HG03575 (cell line): Measurements from ENCODE around the gene PLK5.
"Not testable (repeated sequence)": the region's sequence is repeated elsewhere in the genome, so short reads cannot be mapped to it uniquely, and the experiment has no call there.

ENCODE experiments used
- ATAC-seq: cut with Tn5 transposase; IDR thresholded peaks from one replicate; pipeline ENCODE4 v1.9.1; 2021; ENCODE audit not compliant: unreplicated experiment, insufficient number of reproducible peaks, low FRiP score; ENCODE audit errors: extremely low read depth

The PLK5 gene

DNA sequence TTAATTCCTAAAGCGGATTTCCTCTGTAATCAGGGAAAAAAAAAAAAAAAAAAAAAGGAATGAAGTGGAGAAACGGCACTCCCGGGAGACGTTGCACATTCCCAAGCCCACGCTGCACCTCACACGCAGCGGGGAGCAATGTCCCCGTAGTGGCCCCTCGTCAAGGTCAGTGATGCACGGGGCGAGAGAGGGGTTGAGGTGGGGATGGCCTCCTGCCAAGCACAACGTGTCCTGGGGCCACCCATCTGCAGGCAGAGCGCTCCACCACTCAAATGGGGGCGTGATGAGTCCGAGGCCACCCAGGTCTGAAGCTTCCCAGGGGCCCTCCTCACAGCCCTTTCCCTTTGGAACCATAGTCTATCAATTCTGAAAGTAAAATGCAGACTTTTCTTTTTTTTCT is 15.1 kb downstream of the PLK5 start:
- no peak for ATAC-seq

DNA sequence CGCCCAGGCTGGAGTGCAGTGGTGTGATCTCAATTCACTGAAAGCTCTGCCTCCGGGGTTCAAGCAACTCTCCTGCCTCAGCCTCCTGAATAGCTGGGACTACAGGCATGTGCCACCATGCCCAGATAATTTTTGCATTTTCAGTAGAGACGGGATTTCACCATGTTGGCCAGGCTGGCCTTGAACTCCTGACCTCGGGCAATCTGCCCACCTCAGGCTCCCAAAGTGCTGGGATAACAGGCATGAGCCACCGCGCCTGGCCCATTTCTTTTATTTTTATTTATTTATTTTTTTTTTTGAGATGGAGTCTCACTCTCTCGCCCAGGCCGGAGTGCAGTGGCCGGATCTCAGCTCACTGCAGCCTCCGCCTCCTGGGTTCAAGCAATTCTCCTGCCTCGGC is 15.9 kb downstream of the PLK5 start:
- ATAC-seq: not testable (repeated sequence)

DNA sequence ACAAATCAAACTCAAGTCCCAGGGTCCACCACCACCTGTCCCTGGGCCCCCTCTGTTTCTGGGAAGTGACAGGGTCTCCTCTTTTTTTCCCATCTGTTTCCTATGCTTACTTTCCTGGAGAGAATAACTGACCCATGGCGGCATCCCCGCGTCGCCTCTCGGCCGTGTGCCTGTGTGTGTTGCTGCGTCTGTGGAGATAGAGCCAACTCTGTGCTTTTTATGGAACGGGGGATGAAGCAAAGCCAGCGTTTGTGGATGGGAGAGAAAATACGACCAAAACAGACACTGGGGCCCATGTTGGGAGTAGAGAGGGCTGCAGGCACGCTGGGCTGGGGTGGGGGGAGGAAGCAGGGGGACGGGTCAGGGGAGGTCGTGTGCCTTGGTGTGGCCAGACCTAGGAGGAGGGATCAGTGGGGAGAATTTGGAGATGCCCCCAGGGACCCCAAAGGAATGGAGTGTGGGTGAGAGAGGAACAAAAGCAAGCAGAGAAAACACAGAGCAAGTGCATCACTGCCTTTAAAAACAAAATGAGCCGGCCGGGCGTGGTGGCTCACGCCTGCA is 16.6 kb downstream of the PLK5 start:
- ATAC-seq: no peak

DNA sequence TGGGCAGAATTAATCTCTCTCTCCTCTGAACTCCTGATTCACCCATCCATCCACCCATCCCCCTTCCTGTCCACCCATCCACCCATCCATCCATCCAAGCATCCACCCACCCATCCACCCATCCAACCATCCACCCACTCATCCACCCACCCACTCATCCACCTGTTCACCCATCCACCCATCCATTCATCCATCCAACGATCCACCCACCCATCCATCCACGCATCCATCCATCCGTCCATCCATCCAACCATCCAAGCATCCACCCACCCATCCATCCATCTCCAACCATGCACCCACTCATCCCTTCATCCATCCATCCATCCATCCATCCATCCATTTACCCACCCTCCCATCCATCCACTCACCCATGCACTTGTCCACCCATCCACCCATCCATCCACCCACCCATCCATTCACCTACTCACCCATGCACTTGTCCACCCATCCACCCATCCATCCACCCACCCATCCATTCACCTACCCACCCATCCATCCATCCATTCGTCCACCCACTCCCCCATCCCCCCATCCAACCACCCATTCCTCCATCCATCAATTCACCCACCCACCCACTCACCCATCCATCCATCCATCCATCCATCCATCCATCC is 25.6 kb downstream of the PLK5 start:
- ATAC-seq: no peak

DNA sequence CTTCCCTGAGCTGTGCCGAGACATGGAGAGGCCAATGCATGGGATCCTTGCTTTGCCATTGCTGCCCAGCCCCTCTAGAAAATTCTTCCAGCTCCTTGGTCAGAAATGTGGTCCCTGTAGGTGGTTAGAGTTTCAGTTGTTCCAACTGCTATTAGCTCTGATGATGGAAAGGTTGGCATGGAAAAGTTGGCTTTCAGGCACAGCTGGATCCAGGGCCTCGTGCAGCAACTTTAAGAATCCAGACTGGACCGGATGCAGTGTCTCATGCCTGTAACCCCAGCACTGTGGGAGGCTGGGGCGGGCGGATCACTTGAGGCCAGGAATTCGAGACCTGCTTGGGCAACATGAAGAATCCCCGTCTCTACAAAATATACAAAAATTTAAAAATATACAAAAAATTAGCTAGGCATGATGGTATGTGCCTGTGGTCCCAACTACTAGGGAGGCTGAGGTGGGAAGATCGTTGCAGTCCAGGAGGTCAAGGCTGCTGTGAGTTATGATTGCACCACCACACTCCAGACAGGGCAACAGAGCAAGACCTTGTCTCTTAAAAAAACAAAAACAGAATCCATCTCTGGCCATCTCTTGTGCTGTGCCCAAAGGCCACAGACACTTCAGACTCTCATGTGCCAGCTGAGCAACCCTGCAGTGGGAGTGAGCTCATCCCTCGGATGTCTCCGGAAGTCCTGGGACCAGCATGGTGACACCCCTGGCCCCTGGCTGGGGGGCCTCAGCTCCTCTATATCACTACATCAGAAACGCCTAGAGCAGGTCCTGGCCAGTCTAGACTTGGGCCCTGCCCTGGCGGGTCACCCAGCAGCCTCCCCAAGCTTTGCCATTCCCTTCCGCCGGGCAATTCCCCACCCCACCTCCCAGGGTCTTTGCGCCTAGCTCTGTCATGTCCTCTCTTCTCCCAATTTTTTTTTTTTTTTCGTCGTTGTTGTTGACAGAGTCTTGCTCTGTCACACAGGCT is 27.5 kb downstream of the PLK5 start:
- no peak for ATAC-seq

DNA sequence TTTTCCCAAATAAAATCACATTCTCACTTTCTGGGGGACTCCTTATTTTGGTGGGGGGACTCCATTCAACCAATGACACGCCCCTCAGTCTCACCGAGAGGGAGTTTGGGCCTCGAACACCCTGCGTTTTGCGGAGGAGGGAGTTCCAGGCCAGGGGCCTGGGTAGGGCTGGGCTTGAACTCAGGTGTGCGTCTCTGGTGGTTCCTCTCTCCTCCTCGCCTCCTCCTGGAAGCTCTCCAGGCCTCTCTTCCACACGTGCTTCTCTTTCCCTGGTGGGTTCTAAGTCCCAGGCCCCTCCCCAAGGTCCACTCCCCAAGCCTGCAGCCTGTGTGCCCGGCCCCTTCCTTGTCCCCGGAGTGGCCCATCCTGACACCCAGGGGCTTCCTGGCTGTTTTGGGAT is 29.5 kb downstream of the PLK5 start:
- ATAC-seq: no peak

DNA sequence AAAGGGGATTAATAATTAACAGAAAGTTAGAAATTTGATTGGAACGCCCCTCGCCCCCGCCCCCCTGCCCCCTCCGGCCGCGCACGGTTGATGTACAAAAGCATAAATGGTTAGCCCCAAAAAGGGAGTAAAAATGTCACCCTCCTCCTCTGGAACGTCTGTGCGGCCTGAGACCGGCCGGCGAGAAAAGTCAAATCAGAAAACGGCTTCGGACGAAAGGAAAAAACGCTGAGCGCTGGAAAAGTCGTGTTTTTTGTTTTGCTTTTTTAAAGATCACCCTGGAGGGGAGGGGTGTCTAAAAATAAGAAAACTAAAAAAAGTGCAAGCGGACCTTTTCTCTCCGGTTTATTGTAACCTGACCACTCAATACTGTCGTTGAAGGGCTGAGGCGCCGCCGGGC is 31.1 kb downstream of the PLK5 start:
- no peak for ATAC-seq

DNA sequence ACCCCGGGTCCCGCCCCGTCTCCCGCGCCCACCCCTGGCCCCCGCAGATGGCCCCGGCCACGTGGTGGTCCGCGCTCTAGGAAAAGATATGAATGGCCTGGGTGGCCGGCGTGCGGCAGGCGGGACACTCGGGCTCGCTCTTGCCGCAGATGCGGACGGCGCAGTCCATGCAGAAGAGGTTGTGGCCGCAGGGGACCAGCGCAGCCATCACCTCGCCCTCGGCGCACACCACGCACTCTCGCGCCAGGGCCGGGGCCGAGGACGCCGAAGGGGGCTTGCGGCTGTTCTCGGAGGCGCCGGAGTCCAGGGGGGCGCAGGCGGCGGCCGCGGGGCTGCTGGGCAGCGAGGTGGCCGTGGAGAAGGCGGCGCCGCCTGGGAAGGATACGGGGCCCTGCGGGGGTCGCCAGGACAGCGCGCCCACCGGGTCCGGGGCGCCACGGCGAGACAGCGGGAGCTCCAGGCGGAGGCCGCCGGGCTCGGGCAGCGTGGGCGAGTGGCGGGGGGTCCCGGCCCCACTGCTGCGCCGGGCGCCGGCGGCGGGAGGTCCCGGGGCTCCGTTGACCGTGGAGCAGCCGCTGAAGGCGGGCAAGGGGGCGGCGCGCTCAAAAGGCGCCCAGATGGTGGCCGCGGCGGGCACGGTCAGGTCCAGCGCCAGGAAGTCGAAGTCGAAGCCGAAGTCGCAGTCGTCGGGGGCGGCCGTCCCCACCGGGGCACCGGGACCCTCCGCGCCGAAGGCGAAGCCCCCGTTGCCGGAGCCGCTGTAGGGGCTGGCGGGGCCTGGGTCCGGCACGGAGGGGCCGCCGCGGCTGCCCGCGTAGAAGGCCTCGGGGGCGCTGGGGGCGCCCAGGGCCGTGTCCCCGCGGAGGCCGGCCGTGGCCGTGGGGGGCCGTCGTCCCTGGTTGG is 31.9 kb downstream of the PLK5 start:
- ATAC-seq: no peak

DNA sequence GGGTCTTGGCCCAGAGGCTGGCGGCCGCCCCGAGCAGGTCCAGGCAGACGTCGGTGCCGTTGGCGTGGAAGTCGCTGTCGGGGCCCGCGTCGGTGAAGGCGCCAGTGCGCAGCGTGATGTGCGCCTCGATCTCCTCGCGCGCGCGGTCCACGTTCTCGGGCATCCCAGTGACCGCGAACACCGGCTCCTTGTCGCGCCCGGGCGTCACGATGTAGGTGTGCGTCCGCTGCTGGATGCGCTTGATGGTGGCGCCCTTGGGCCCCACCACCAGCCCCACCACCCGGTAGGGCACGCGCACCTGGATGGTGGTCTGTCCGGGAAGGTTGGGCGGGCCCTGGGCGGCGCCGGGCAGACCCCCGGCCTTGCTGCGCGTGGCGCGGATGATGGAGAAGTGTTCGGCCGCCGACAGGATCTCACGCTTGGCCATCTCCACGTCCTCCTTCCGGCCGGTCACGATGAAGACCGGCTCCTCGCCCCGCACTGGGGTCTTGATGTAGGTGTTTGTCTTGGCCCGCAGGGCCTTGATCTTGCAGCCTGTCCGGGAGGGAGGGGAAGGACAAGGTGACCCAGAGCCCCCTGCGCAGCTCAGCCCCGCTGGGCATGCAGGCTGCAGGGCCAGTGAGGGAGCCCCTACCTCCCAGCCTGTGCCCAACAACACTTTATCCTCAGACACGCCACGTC is 32.7 kb downstream of the PLK5 start:
- ATAC-seq: no peak

DNA sequence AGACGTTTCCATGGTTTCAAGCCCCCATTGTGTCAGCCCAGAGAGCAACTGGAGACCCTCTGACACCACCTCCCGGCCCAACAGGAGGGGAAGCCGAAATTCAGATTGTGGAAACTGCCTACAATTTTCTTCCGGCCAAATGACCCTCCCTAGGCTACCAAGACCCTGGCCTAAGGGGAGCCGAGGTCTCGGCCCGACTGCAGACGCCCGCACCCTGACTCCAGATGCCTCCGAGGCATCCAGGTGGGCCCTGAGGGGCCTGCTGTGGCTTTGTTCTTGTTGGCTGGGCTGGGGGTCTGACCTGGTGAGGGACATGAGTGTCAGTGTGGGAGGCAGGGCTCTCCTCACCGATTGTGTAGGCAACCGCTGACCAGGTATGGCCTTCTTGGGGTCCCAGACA is 34.7 kb downstream of the PLK5 start:
- no peak for ATAC-seq

DNA sequence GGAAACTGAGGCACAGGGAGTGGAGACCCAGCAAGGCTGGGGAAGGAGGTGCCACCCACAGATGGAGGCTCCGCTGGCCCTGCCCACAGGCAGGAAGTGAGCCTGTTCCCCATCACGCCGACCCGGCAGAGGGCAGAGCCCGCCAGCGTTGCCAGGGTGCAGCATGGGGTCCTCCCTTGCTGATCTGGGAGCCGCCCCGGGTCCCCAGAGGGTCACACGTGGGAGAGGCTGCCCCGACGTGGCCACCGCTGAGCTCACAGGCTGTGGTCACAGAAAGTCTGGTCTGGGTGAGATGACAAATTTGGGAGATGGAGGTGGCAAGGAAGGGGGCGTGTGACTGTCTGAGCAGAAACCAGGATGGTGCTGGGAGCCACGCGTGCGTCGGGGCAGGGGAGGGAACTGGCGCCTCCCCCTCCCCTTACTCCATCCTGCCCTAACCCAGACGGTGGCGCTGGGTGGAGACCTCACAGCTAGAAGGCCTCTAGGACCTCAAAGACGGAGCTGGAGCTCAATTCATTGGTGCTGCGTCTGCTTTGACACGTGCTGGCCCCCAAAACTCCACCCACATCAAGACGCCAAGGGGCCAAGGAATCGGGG is 36.5 kb downstream of the PLK5 start:
- no peak for ATAC-seq

DNA sequence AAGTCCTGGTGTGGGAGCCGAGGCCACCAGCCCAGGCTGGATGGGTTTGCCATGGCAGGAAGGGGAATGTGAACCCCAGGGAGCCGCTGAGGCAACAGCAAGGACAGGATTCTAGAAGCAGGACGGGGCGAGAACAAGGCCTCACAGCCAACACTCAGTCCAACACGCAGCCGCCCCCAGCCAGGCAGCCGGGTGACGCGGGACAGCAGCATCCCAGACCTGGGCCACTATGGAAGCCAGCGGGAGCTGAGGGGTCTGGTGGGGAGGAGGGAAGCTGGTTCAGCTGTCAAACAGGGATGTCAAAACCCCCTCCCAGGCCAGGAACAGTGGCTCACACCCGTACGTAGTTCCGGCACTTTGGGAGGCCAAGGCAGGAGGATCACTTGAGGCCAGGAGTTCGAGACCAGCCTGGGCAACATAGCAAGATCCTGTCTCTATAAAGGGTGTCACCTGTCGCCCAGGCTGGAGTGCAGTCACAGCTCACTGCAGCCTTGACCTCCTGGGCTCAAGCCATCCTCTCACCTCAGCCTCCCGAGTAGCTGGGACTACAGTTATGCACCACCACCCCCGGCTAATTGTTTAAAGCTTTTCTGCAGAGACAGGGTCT is 37.5 kb downstream of the PLK5 start:
- no peak for ATAC-seq

DNA sequence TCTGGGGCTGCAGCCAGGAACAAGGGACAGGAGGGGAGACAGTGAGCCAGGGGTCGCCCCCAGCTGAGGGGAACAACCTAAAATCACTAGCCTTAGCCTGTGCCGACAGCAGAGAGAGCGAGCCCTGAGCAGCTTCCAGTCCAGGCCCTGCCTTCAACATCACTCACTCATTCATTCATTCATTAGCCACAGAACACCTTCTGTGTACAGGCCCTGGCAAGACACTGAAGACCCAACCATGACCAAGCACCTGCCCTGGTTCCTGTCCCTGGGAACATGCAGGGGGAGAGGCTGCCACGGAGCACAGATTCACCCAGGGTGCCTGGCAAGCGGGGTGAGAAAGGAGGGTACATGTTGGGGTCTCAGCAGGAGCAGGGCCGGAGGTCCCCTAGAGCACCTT is 39.4 kb downstream of the PLK5 start:
- no peak for ATAC-seq

DNA sequence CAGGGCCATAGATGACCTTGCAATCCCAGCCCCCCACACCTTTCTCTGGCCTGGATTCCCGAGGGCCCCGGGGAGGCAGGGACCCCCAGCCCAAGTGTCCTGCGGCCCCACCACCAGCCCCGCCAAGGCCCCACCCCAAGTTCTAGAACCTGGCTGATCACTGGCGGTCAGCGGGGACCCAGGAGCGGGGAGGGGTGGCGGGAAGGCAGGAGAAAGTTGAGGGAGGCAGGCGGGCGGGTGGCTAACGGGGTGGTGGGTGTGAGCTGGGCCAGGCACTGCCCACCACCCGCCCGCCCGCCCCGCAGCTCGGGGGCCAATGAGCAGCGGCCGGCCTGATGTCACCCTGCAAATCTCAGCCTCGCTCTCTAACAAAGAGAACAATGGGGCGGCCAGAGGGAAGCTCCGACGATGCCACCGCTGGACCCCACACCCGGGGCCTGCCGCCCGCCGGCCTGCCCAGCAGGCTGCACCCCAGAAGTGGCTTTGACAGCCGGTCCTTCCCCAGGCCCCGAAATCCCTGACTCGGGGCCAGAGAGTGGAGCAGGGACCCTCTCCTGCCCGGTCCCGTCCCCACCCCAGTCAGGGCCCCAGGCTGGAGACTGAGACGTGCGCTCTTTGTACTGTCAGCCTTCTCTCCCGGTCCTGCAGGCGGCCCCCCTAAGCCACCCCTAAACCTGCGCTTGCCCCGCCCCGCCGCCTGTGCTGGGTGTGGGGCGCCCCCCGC is 42.7 kb downstream of the PLK5 start:
- no peak for ATAC-seq

DNA sequence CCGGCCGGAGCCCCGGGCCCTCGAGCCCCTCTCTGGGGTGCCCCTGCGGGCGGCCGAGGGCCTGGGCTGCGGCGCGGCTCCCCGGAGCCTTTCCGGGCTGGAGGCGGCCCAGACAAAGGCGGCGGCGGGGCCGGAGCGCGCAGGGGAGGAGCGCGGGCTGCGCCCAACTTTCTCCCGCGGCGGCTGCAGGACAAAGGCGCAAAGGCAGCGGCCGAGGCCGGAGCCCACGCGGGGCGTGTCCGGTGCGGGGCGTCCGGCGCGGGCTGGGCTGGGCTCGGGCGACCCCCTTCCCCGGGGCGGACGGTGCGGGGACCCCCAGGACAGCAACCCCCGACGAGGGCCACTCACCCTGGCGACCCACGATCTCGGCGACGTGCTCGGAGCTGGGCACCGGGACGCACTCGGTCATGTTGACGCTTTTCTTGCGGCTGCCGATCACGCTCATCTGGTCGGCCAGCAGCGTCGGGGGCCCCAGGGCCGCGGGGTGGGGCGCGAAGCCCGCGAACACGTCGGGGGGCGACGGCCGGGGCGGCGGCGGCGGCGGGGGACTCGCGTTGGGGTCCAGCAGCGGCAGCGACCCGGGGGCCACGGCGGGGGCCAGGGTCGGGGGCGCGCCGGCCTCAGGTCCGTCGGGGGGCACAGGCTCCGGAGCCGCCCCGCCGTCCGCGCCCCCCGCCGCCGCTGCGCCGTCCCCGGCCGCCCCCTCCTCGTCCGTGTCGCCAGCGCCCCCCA is 43.4 kb downstream of the PLK5 start:
- ATAC-seq: no peak

DNA sequence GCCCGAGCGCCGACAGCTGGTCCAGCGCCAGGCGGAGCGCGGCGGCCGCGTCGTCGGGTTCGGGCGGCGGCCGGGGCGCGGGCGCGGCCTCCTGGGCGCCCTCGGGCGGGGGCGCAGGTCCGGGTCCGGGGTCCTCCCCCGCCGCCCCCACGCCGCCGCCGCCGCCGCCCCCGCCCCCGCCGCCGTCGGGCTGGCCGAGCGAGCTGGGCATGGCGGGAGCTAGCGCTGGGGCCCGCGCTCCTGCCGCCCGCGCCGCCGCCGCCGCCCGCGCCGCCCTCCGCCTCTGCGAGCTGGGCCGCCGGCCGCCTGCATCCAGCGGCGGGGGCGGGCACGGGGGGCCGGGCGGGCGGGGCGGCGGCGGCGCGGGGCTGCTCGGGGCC is 44.0 kb downstream of the PLK5 start:
- ATAC-seq: no peak
